Measurements from ENCODE around the gene SLC34A3. TPM values are rescaled to one million over a fixed set of nuclear protein-coding genes. Genes with fewer than 3 reads are reported as not detected.

SLC34A3 gene
- total and polyA plus RNA-seq, 4 donors = 0.03 to 0.65 (median 0.12) TPM; not detected in 1

- H3K27ac ChIP-seq (ENCODE audit: low read depth in 1 of 2, low read length in 1 of 2) = no peak overlapping the region
- H3K9me3 ChIP-seq (ENCODE audit: control insufficient read depth in 4 of 4, insufficient read depth in 3 of 4, low read length in 3 of 4) = peaks cover 0 to 2% (median 0%) of the 10 kb centered on the region in 4 donors
- 85 to 91% methylated on average over 8 of the region's 8 CpGs for whole genome bisulfite sequencing, 2 donors
- H3K36me3 ChIP-seq (ENCODE audit: control insufficient read depth in 4 of 4, insufficient read depth in 4 of 4, low read length in 4 of 4) = peaks cover 0 to 8% (median 5%) of the 10 kb centered on the region in 4 donors
- TF ChIP-seq CTCF (IDR thresholded peaks at IDR 0.05; ENCODE audit: control extremely low read depth, extremely low read depth) = no peak
- H3K4me1 ChIP-seq (ENCODE audit: control insufficient read depth in 5 of 5, insufficient read depth in 5 of 5, low read length in 5 of 5) = peaks cover 12 to 43% (median 28%) of the 10 kb centered on the region in 5 donors
- no peak for ATAC-seq (ENCODE audit: insufficient read depth, low FRiP score)
- no peaks in the 10 kb centered on the region for H3K27me3 ChIP-seq (ENCODE audit: control insufficient read depth in 3 of 3, insufficient read depth in 3 of 3, low read length in 2 of 3)
- H3K9ac ChIP-seq (ENCODE audit: insufficient read depth in 1 of 2, low read length in 2 of 2) = no peak overlapping the region
- no peak for DNase-seq
- no peak overlapping the region for H3K4me3 ChIP-seq
Measured at GRCh38 chr9:137202966-137203365, 27.7 kb upstream of the SLC34A3 start.

- no peak for ATAC-seq (ENCODE audit: insufficient read depth, low FRiP score)
- 11 to 18% methylated on average over 21 of the region's 21 CpGs for WGBS, 2 donors
- Histone ChIP-seq H3K27me3 (ENCODE audit: control insufficient read depth in 3 of 3, insufficient read depth in 3 of 3, low read length in 2 of 3) (no peaks in the 10 kb centered on the region), H3K4me1 (ENCODE audit: control insufficient read depth in 5 of 5, insufficient read depth in 5 of 5, low read length in 5 of 5) (peaks cover 3 to 30% (median 28%) of the 10 kb centered on the region in 5 donors), H3K9ac (ENCODE audit: insufficient read depth in 1 of 2, low read length in 2 of 2) (peak overlapping the region; percentile 33 to 65), H3K36me3 (ENCODE audit: control insufficient read depth in 4 of 4, insufficient read depth in 4 of 4, low read length in 4 of 4) (peaks cover 0 to 14% (median 8%) of the 10 kb centered on the region in 4 donors), H3K9me3 (ENCODE audit: control insufficient read depth in 4 of 4, insufficient read depth in 3 of 4, low read length in 3 of 4) (peaks cover 0 to 2% (median 0%) of the 10 kb centered on the region in 4 donors), H3K4me3 (peak overlapping the region; percentile 95), H3K27ac (ENCODE audit: low read depth in 1 of 2, low read length in 1 of 2) (peak overlapping the region; percentile 75 to 87)
- TF ChIP-seq CTCF (IDR thresholded peaks at IDR 0.05; ENCODE audit: control extremely low read depth, extremely low read depth) = no peak
- DNase-seq = no peak
Measured at GRCh38 chr9:137204731-137205125, 26.0 kb upstream of the SLC34A3 start.

- H3K4me1 ChIP-seq (ENCODE audit: control insufficient read depth in 5 of 5, insufficient read depth in 5 of 5, low read length in 5 of 5) = peaks cover 3 to 30% (median 28%) of the 10 kb centered on the region in 5 donors
- peak; percentile 63 for ATAC-seq (ENCODE audit: insufficient read depth, low FRiP score)
- WGBS, 2 donors = 0 to 1% methylated on average over 77 to 98 of the region's 98 CpGs
Measured at GRCh38 chr9:137205126-137206069, 25.3 kb upstream of the SLC34A3 start, which contains the start of the genes NDOR1 and TMEM203. TSS of gene NDOR1 (plus strand) at chr9:137205700. CDS start at chr9:137205778, 78 bp downstream. TSS of gene TMEM203 (minus strand) at chr9:137205648. CDS start at chr9:137205414, 234 bp downstream.

More at GRCh38 chr9:137205126-137206069, 25.3 kb upstream of the SLC34A3 start, which contains the start of the genes NDOR1 and TMEM203:
- H3K27me3 ChIP-seq (ENCODE audit: control insufficient read depth in 3 of 3, insufficient read depth in 3 of 3, low read length in 2 of 3) = no peaks in the 10 kb centered on the region
- peak within 1 kb of the TSS; percentile 33 to 65 for H3K9ac ChIP-seq (ENCODE audit: insufficient read depth in 1 of 2, low read length in 2 of 2)
- H3K9me3 ChIP-seq (ENCODE audit: control insufficient read depth in 4 of 4, insufficient read depth in 3 of 4, low read length in 3 of 4) = peaks cover 0 to 2% (median 0%) of the 10 kb centered on the region in 4 donors
- H3K27ac ChIP-seq (ENCODE audit: low read depth in 1 of 2, low read length in 1 of 2) = peak within 1 kb of the TSS; percentile 75 to 87
- H3K4me3 ChIP-seq = peak within 1 kb of the TSS; percentile 95
- peaks cover 0 to 14% (median 8%) of the 10 kb centered on the region in 4 donors for H3K36me3 ChIP-seq (ENCODE audit: control insufficient read depth in 4 of 4, insufficient read depth in 4 of 4, low read length in 4 of 4)
- DNase-seq = peak; percentile 91 to 93 (median 91)
- TF ChIP-seq CTCF (IDR thresholded peaks at IDR 0.05; ENCODE audit: control extremely low read depth, extremely low read depth) = no peak

Measured in lung (tissue), 12 donors.